Osteoblast (primary cell): ENCODE data around the gene GSDME. TPM values are rescaled to one million over a fixed set of nuclear protein-coding genes. Genes with fewer than 3 reads are reported as not detected.

Source experiments
- DNase-seq: peaks from one replicate; pipeline ENCODE4 v3.0.0; 2011; ENCODE audit warnings: low spot score, mixed read lengths; ENCODE audit not compliant: insufficient read length; ENCODE audit errors: missing footprints
- H2AFZ ChIP-seq: 2 replicates; pipeline ENCODE4 v1.6.0; 2011; ENCODE audit warnings: mild to moderate bottlenecking, low read length
- H3K27ac ChIP-seq: 2 replicates; pipeline ENCODE4 v1.5.1; 2011; ENCODE audit warnings: mild to moderate bottlenecking, low read depth, low read length, moderate library complexity
- H3K27me3 ChIP-seq: 2 replicates; pipeline ENCODE4 v1.6.0; 2012; ENCODE audit warnings: mild to moderate bottlenecking, control low read depth, inconsistent platforms, low read length, moderate library complexity; ENCODE audit not compliant: insufficient read depth
- H3K36me3 ChIP-seq: 2 replicates; pipeline ENCODE4 v1.5.1; 2011; ENCODE audit warnings: mild to moderate bottlenecking, low read length, control low read depth, moderate library complexity; ENCODE audit not compliant: insufficient read depth
- H3K4me1 ChIP-seq: 2 replicates; pipeline ENCODE4 v1.5.1; 2011; ENCODE audit warnings: mild to moderate bottlenecking, low read length, control low read depth, moderate library complexity; ENCODE audit not compliant: insufficient read depth
- H3K4me2 ChIP-seq: 2 replicates; pipeline ENCODE4 v1.6.0; 2011; ENCODE audit warnings: mild to moderate bottlenecking, low read length; ENCODE audit not compliant: insufficient read depth
- H3K4me3 ChIP-seq: fragments of 200-600 bp; sonication (generic); 3 replicates; pipeline ENCODE4 v1.5.1; 2012; ENCODE audit warnings: mild to moderate bottlenecking, low read length, inconsistent platforms; ENCODE audit not compliant: insufficient read depth
- H3K79me2 ChIP-seq: 2 replicates; pipeline ENCODE4 v1.6.0; 2012; ENCODE audit warnings: mild to moderate bottlenecking, low read length, control low read depth, inconsistent platforms; ENCODE audit not compliant: insufficient read depth
- H3K9me3 ChIP-seq: 2 replicates; pipeline ENCODE4 v1.5.1; 2011; ENCODE audit warnings: low read depth, low read length, control low read depth
- H4K20me1 ChIP-seq: 2 replicates; pipeline ENCODE4 v1.6.0; 2012; ENCODE audit warnings: mild to moderate bottlenecking, low read length, control low read depth; ENCODE audit not compliant: insufficient read depth
- CTCF ChIP-seq: IDR thresholded peaks from 2 replicates; pipeline ENCODE4 v1.5.1; 2011; ENCODE audit warnings: mild to moderate bottlenecking, low read depth, low read length, moderate library complexity; ENCODE audit errors: extremely low read depth
- total RNA-seq: library from RNA; depleted of rRNA; stranded (reverse); fragments of >200 nt; gene quantifications from 2 replicates; pipeline ENCODE4 v1.2.3, GENCODE V29; 2012

The GSDME gene
- total RNA-seq, 1 donor: 42.3 TPM

GRCh38 chr7:24725554-24726241 lies 31.6 kb downstream of the GSDME start:
- no peak for DNase-seq

GRCh38 chr7:24724451-24725190 lies 32.6 kb downstream of the GSDME start:
- no peak overlapping the region for H3K4me2 ChIP-seq
- peaks cover 9% of the 10 kb centered on the region for H4K20me1 ChIP-seq
- H3K9me3 ChIP-seq: no peaks in the 10 kb centered on the region
- no peak overlapping the region for H3K27ac ChIP-seq
- DNase-seq: no peak
- no peak overlapping the region for H3K4me3 ChIP-seq
- H3K79me2 ChIP-seq: no peaks in the 10 kb centered on the region
- no peaks in the 10 kb centered on the region for H3K27me3 ChIP-seq
- no peaks in the 10 kb centered on the region for H3K36me3 ChIP-seq
- H3K4me1 ChIP-seq: no peaks in the 10 kb centered on the region
- no peak overlapping the region for H2AFZ ChIP-seq
- no peak for TF ChIP-seq CTCF

More at GRCh38 chr7:24725554-24726241, 31.6 kb downstream of the GSDME start:
- no peaks in the 10 kb centered on the region for H3K9me3 ChIP-seq
- H4K20me1 ChIP-seq: peaks cover 9% of the 10 kb centered on the region
- no peak overlapping the region for H3K27ac ChIP-seq
- no peak overlapping the region for H2AFZ ChIP-seq
- no peaks in the 10 kb centered on the region for H3K27me3 ChIP-seq
- H3K4me2 ChIP-seq: no peak overlapping the region
- no peak overlapping the region for H3K4me3 ChIP-seq
- no peak for TF ChIP-seq CTCF
- no peaks in the 10 kb centered on the region for H3K79me2 ChIP-seq
- H3K4me1 ChIP-seq: no peaks in the 10 kb centered on the region
- no peaks in the 10 kb centered on the region for H3K36me3 ChIP-seq

DNA sequence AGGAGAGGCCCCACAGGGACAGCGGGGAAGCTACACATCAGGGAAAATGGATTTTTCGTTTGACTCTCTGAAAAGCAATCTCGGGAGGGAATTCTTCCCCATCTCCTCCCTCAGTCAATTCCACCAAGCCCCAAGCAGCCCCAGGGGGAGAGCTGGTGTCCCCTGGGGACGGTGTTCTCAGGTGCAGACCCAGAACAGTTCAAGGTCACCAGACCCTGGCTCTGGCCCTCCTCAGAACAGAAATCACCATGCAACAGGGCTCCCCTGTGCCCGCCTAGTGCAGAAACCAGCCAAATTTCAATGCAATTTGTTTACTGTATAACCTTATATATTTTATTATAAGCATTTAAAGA lies 34.1 kb downstream of the GSDME start:
- H3K9me3 ChIP-seq: no peaks in the 10 kb centered on the region
- H3K79me2 ChIP-seq: no peaks in the 10 kb centered on the region
- no peak overlapping the region for H3K4me2 ChIP-seq
- no peak for TF ChIP-seq CTCF
- no peaks in the 10 kb centered on the region for H3K36me3 ChIP-seq
- no peak overlapping the region for H2AFZ ChIP-seq
- H3K4me1 ChIP-seq: no peaks in the 10 kb centered on the region
- H3K27me3 ChIP-seq: no peaks in the 10 kb centered on the region
- H4K20me1 ChIP-seq: peaks cover 6% of the 10 kb centered on the region
- H3K27ac ChIP-seq: no peak overlapping the region
- DNase-seq: no peak
- no peak overlapping the region for H3K4me3 ChIP-seq
